ENCODE data around the gene UNK.

Gene UNK, protein sequence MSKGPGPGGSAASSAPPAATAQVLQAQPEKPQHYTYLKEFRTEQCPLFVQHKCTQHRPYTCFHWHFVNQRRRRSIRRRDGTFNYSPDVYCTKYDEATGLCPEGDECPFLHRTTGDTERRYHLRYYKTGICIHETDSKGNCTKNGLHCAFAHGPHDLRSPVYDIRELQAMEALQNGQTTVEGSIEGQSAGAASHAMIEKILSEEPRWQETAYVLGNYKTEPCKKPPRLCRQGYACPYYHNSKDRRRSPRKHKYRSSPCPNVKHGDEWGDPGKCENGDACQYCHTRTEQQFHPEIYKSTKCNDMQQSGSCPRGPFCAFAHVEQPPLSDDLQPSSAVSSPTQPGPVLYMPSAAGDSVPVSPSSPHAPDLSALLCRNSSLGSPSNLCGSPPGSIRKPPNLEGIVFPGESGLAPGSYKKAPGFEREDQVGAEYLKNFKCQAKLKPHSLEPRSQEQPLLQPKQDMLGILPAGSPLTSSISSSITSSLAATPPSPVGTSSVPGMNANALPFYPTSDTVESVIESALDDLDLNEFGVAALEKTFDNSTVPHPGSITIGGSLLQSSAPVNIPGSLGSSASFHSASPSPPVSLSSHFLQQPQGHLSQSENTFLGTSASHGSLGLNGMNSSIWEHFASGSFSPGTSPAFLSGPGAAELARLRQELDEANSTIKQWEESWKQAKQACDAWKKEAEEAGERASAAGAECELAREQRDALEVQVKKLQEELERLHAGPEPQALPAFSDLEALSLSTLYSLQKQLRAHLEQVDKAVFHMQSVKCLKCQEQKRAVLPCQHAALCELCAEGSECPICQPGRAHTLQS

DNA sequence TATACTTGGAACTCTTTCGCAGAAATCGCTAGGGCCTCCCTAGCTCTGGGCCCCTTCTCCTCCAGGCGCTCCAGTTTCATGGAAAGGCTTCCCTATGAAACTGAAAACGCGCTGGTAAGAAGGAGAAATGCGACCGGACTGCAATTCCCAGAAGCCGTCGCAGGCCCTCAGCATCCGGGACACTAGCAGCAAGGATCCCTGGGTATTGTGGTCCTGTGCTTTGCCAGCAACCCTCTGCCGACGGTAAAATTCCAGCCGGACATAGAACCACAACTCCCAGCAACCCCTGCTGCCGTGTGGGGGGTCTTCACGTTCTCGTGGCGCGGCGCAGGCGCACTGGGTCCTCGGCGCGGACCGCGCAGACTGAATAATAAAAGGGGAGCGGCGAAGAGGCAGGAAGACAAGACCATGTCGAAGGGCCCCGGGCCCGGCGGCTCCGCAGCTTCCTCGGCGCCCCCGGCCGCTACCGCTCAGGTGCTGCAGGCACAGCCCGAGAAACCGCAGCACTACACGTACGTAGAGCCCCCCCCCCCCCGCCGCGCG lies at the start of gene UNK:
UNK (plus strand) TSS at position 334 of the 543 bp plus-strand sequence; CDS start at position 409, 75 bp downstream.
- peak; percentile 83 for DNase-seq (ENCODE audit: low read depth)

DNA sequence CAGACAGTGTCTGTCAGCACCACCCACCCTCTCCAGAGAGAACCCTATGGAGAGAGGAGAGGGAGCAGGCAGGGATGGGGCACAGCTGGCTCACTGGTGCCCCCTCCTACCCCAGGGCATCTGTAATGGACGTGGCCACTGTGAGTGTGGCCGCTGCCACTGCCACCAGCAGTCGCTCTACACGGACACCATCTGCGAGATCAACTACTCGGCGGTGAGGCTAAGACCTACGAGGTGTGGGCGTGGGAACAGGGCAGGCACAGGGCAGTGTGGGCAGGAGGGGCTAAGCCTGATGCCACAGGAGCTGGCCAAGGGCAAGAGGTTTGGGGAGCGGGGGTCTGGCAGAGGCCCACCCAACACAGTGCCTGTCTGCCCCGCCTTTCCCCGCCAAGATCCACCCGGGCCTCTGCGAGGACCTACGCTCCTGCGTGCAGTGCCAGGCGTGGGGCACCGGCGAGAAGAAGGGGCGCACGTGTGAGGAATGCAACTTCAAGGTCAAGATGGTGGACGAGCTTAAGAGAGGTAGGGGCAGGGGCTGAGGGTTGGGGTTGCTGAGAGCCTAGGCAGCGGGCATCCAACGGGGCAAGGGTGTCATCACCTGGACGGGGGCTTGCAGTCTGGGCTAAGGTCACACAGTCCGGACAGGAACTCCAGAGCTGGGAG lies 48.3 kb upstream of the UNK start:
- DNase-seq (ENCODE audit: low read depth) = no peak

DNA sequence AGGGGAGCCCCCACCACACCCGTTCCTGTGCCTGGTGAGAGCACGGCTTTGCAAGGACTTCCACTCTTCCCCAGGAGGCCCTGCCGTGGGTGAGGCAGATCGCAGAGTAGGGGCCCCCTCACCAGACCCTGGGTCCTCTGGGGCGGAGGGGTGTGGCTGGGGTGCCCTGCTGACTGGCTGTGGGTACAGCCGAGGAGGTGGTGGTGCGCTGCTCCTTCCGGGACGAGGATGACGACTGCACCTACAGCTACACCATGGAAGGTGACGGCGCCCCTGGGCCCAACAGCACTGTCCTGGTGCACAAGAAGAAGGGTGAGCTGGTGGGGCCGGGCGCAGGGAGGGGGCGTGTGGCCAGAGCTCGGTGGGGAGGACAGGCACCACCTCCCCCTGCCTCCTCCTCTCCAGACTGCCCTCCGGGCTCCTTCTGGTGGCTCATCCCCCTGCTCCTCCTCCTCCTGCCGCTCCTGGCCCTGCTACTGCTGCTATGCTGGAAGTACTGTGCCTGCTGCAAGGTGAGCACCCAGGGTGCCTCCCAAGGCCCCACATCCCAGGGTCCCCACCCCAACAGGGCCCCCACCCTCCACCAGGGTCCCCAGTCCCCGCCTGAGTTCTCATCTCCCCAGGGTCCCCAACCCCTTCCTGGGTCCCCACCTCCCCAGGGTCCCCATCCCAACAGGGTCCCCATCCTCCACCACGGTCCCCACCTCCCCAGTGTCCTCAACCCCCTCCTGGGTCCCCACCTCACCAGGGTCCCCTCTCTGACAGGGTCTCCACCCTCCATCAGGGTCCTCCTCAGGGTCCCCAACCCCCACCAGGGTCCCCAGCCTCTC lies 47.3 kb upstream of the UNK start:
- no peak for DNase-seq (ENCODE audit: low read depth)

DNA sequence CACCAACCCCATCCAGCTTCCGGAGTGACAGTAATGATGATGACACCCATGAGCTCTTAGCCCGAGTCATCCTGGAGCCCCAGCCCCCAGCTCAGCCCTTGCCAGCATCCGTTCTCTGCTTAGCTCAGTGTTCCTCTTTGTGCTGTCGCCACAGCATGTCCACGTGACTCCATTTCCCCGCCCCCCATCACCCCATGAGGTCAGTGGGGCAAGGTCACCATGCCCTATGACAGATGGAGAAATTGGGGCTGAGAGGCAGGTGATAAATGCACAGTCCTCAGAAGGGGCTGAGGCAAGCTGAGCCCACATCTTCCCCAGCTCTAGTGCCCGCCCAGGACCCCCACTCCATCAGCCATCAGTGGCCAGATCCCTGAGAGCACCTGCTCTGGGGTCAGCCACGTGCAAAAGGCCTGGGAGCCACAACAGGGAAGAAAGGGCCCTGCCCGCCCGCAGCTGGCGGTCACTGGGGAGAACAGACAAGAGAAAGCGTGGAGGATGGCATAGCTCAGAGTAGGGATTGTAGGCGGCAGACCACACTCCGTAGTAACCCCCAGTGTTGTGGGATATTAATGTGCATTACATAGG lies 46.3 kb upstream of the UNK start:
- no peak for DNase-seq (ENCODE audit: low read depth)

DNA sequence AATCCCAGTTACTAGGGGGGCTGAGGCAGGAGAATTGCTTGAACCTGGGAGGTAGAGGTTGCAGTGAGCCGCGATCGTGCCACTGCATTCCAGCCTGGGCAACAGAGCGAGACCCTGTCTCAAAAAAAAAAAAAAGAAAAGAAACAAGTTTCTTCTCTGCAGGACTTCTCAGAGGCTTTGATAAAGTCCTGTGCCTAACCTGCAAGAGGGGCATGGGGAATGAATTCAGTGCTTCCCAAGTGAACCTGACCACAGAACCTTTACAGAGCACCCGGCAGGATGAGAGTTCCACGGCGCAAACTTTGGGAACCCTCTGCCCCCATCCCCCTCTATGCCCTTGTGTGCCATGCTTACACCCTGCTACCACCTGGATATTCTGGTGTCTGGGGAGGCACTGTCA lies 45.4 kb upstream of the UNK start:
- no peak for DNase-seq (ENCODE audit: low read depth)

DNA sequence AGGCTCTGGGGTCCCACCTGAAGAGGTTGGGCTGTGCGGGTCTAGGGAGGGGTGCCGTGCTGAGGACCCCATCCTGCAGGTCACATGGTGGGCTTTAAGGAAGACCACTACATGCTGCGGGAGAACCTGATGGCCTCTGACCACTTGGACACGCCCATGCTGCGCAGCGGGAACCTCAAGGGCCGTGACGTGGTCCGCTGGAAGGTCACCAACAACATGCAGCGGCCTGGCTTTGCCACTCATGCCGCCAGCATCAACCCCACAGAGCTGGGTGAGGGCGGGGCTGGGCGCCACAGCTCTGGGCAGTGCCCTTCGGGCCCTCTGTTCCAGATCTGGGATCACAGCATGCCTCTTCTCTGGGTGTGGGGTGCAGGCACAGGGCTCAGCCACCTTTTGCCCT lies 44.8 kb upstream of the UNK start:
- DNase-seq (ENCODE audit: low read depth) = no peak

DNA sequence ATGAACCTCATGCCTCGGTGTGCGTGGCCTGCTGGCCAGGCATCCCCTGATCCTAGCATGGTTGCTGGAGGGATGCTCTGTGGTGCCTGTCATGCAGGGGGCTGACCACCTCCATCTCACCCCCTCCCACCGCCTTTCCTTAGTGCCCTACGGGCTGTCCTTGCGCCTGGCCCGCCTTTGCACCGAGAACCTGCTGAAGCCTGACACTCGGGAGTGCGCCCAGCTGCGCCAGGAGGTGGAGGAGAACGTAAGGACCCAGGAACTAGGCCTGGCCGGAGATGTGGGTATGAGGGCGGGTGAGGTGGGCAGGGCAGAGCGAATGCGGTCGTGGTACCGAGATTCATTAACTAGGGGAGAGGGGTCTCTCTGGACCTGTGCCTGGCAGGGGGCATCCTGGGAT lies 44.4 kb upstream of the UNK start:
- no peak for DNase-seq (ENCODE audit: low read depth)

DNA sequence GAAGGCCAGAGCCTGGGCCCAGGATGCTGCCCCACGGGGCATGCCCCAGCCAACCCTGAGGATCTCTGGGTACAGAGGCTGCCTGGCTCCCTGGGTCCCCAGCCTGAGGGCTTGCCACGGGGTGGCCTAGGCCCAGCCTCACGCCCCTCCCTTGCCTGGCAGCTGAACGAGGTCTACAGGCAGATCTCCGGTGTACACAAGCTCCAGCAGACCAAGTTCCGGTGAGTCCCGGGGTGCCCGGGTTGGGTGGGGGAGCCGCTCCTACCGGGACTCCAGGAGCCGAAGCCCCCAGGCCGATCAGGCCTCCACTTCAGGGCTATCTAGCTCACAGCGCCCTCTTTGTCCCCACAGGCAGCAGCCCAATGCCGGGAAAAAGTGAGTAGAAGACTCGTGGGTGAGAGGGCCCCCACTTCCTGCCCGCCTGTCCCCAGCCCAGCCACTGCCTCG lies 44.0 kb upstream of the UNK start:
- no peak for DNase-seq (ENCODE audit: low read depth)

DNA sequence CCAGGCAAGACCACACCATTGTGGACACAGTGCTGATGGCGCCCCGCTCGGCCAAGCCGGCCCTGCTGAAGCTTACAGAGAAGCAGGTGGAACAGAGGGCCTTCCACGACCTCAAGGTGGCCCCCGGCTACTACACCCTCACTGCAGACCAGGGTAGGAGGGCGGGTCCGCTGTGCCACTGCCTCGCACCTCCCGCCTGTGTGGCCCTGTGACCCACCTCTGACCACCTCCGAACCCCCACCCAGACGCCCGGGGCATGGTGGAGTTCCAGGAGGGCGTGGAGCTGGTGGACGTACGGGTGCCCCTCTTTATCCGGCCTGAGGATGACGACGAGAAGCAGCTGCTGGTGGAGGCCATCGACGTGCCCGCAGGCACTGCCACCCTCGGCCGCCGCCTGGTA lies 42.3 kb upstream of the UNK start:
- no peak for DNase-seq (ENCODE audit: low read depth)

DNA sequence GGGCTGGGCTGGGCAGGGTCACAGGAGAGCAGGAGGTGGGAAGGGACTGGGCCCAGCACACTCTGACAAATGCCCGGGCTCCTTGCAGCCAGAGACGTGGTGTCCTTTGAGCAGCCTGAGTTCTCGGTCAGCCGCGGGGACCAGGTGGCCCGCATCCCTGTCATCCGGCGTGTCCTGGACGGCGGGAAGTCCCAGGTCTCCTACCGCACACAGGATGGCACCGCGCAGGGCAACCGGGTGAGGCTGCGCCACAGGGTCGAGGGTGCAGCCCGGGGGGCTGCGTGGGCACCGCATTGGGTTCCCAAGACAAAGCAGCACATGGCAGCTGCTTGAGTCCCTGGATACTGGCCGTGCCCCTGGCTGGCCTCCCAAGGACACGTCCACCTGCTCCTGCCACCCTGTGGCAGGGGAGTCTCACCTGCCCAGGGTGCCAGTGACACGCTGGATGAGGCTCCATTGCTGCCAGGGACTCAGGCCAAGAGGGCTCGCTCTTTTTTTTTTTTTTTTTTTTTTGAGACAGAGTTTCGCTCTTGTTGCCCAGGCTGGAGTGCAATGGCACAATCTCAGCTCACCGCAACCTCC lies 40.9 kb upstream of the UNK start:
- DNase-seq (ENCODE audit: low read depth) = no peak

DNA sequence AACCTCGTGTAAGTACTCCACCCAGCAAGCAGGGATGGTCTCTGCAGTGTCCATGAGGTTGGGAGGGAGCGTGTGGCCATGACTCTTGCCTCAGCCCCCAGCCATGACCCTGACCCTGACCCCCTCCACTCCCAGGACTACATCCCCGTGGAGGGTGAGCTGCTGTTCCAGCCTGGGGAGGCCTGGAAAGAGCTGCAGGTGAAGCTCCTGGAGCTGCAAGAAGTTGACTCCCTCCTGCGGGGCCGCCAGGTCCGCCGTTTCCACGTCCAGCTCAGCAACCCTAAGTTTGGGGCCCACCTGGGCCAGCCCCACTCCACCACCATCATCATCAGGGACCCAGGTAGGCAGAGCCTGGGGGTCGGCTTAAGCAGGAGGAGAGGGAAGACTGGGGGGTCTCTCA lies 35.9 kb upstream of the UNK start:
- DNase-seq (ENCODE audit: low read depth) = no peak

DNA sequence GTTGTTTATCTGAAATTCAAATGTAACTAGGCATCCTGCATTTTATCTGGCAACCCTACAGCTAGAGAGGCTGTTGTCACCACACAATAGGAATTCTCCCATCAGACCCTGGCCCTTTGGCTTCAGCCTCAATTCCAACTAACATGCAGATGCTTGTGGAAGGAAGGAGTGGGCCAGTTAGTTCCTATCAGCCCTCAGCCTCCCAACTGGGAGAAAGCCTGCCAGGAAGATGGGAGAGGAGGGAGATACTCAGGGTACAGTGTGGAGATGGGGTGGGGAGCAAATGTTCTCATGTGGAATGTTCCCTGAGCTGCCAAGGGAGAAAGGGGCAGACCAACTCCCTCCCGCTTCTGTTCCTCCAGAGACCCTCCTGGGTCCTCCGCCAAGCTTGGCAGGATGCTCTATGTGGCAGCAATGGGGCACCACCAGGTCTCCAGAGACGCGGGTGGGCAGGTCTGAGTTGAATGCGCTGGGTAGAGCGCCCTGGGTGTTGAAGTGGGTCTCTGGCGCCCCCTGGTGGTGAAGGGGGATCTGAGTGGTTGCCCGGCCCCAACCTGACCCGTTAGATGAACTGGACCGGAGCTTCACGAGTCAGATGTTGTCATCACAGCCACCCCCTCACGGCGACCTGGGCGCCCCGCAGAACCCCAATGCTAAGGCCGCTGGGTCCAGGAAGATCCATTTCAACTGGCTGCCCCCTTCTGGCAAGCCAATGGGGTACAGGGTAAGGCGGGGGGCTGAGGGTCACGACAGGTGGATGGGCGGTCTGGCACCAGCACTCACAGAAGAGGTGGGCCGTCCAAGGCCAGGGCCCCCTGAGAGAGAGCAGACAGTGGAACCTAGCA lies 34.8 kb upstream of the UNK start:
- peak; percentile 93 for DNase-seq (ENCODE audit: low read depth)

DNA sequence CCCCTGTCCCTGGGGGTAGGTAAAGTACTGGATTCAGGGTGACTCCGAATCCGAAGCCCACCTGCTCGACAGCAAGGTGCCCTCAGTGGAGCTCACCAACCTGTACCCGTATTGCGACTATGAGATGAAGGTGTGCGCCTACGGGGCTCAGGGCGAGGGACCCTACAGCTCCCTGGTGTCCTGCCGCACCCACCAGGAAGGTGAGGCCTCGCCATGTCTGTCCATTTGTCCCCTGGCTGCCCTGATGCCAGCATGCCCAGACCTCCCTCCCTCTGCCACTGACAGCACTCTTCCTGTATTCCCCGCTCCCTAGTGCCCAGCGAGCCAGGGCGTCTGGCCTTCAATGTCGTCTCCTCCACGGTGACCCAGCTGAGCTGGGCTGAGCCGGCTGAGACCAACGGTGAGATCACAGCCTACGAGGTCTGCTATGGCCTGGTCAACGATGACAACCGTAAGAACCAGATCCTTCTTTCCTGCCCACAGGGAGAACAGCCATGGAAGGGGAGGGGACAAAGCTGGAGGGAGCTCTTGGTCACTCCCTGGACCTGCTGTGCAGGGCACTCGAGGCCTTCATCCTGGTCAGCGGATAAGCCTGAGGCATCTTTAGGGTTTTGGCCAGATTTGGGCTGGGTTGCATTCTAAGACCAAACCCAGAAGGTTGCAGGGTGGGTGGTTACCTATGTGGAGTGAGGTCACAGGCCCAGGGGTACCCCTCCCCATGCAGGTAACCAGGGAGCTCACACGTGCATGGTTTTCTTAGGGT lies 33.8 kb upstream of the UNK start:
- no peak for DNase-seq (ENCODE audit: low read depth)

DNA sequence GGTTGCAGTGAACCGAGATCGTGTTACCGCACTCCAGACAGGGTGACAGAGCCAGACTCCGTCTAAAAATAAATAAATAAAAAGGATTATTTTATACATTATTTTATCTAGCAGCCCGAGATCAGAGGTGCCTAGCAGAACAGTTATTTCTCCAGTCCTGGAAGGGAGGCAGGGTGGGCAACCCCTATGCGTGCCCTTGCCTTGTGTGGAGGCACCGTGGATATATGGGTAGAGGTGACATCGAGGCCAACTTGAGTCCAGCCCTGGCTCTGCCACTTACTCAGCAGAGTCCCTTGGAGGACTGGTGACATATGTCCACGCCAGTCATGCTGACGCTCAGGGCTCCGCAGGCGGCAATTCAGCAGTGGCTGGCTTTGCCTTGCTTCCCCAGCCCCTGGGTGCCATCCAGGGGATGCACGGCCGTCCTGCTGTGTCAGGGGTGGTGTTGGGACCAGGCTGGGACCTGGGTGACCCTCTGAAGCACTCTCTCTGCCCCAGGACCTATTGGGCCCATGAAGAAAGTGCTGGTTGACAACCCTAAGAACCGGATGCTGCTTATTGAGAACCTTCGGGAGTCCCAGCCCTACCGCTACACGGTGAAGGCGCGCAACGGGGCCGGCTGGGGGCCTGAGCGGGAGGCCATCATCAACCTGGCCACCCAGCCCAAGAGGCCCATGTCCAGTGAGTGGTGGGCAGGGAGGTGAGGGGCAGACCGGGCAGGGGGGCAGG lies 32.8 kb upstream of the UNK start:
- no peak for DNase-seq (ENCODE audit: low read depth)

DNA sequence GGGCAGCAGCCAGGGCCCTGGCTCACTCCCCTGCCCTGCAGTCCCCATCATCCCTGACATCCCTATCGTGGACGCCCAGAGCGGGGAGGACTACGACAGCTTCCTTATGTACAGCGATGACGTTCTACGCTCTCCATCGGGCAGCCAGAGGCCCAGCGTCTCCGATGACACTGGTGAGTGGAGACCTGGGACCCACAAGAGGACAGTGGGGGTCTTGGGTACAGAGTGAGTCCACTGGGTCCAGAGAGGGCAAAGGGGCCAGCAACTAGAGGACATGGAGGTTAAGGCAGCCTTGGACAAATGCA lies 32.2 kb upstream of the UNK start:
- no peak for DNase-seq (ENCODE audit: low read depth)

DNA sequence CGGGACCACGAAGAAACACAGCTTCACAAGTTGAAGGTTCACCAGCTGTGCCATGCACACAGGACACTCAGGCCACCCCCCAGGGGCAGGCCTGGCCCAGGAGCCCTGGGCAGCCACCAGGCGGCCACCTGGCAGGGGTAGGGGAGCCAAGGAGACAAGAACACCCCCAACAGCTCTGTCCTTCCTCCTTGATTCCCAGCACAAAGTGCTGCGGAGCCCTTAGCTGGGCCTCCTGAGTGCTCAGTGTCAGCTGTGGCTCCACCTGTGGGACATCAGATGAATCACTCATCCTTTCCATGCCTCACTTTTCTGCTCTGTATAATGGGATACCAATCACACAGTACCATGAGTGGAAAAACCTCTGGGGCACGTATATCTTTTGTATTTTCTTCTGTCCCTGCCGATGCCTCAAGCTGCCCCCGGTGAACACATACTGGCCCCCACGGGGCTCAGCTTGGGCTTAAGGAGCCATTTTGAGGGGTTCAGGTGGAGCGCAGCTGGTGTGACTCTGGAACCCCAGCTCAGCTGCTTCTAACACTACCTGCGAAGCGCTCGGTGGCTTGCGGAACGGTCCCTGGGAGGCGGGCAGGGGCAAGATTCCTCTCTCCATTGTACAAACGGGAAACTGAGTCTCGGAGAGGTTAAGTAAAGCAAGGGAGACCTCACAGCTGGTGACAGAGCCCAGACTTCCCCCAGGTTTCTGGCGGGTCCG lies 31.6 kb upstream of the UNK start:
- no peak for DNase-seq (ENCODE audit: low read depth)

DNA sequence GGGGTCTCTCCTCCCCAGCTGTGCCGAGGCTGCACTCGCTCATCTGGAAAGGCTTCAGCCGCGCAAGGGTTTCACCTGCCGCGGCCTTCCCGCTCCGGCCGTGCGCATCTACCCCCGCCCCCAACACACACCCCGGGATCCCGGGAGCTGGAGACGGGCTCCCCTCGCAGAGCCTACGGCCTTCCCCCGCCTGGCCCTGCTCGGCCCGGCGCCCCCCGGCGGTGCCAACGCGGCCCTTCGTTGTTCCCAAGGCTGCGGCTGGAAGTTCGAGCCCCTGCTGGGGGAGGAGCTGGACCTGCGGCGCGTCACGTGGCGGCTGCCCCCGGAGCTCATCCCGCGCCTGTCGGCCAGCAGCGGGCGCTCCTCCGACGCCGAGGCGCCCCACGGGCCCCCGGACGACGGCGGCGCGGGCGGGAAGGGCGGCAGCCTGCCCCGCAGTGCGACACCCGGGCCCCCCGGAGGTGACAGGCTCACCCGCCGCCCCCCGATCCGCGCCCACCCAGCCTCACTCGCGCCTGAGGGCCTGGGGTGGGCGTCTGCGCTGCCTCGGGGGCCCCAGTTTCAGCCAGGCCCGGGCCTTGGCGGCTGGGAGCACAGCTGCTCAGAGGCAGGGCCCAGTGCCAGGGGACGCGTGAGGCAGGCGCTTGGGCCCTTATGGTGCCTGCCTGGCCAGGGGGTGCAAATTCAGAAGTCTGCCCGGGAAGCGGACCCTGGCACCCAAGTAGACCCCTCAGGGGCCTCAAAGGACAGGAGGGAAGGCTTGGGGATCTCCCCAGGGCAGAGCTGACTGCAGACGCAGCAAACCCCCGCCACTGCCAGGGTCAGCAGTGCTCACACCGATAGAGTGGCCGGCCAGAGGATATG lies 30.9 kb upstream of the UNK start:
- peak; percentile 41 for DNase-seq (ENCODE audit: low read depth)
